ENCODE measurements around the gene TCTN2.

TCTN2 gene

GRCh38 chr12:123670882-123671728, at the start of gene TCTN2:
Gene TCTN2 (plus strand): TSS chr12:123671113. CDS start chr12:123671241, 128 bp downstream.
- peak; percentile 100 for DNase-seq (ENCODE audit: low spot score)

GRCh38 chr12:123621619-123622530, 49.0 kb upstream of the TCTN2 start:
- DNase-seq (ENCODE audit: low spot score) = no peak

- DNase-seq (ENCODE audit: low spot score) = peak; percentile 99
Measured at GRCh38 chr12:123633379-123634141, 37.4 kb upstream of the TCTN2 start, which contains the start of the genes EIF2B1 and GTF2H3. Gene EIF2B1 (minus strand): TSS chr12:123633686. CDS start chr12:123633557, 129 bp downstream. Gene GTF2H3 (plus strand): TSS chr12:123633829. CDS start chr12:123633860, 31 bp downstream.

- DNase-seq (ENCODE audit: low spot score) = no peak
Measured at GRCh38 chr12:123634142-123634561, 36.8 kb upstream of the TCTN2 start.

GRCh38 chr12:123643911-123644310, 27.0 kb upstream of the TCTN2 start:
- no peak for DNase-seq (ENCODE audit: low spot score)

- DNase-seq (ENCODE audit: low spot score) = no peak
Measured at GRCh38 chr12:123645380-123645779, 25.5 kb upstream of the TCTN2 start.

GRCh38 chr12:123645878-123646277, 25.0 kb upstream of the TCTN2 start:
- DNase-seq (ENCODE audit: low spot score) = no peak

GRCh38 chr12:123648401-123648800, 22.5 kb upstream of the TCTN2 start:
- DNase-seq (ENCODE audit: low spot score) = no peak

GRCh38 chr12:123654129-123654701, 16.7 kb upstream of the TCTN2 start:
- no peak for DNase-seq (ENCODE audit: low spot score)

GRCh38 chr12:123655420-123655819, 15.5 kb upstream of the TCTN2 start:
- no peak for DNase-seq (ENCODE audit: low spot score)

GRCh38 chr12:123656392-123656791, 14.5 kb upstream of the TCTN2 start:
- no peak for DNase-seq (ENCODE audit: low spot score)

GRCh38 chr12:123657211-123657610, 13.7 kb upstream of the TCTN2 start:
- DNase-seq (ENCODE audit: low spot score) = no peak

- DNase-seq (ENCODE audit: low spot score) = peak; percentile 84
Measured at GRCh38 chr12:123659996-123660727, 10.8 kb upstream of the TCTN2 start.

GRCh38 chr12:123667771-123668170, 3.1 kb upstream of the TCTN2 start:
- DNase-seq (ENCODE audit: low spot score) = no peak

- peak; percentile 50 for DNase-seq (ENCODE audit: low spot score)
Measured at GRCh38 chr12:123671876-123672275, 963 bp downstream of the TCTN2 start.

- DNase-seq (ENCODE audit: low spot score) = no peak
Measured at GRCh38 chr12:123675436-123675835, 4.5 kb downstream of the TCTN2 start.

GRCh38 chr12:123676616-123677320, 5.9 kb downstream of the TCTN2 start:
- DNase-seq (ENCODE audit: low spot score) = no peak

- no peak for DNase-seq (ENCODE audit: low spot score)
Measured at GRCh38 chr12:123678981-123679380, 8.1 kb downstream of the TCTN2 start.

GRCh38 chr12:123681605-123682004, 10.7 kb downstream of the TCTN2 start:
- no peak for DNase-seq (ENCODE audit: low spot score)

GRCh38 chr12:123683964-123684363, 13.1 kb downstream of the TCTN2 start:
- no peak for DNase-seq (ENCODE audit: low spot score)

Data from AG20443 (cell line).